ENCODE data around the gene PRUNE1. TPM values are rescaled to one million over a fixed set of nuclear protein-coding genes. Genes with fewer than 3 reads are reported as not detected.

The PRUNE1 gene
- total RNA-seq, 6 donors from 2014 or later = 16.3 to 28.3 (median 21.2) TPM

- TF ChIP-seq POLR2AphosphoS5 (IDR thresholded peaks at IDR 0.05) (no peak), EP300 (IDR thresholded peaks at IDR 0.05) (no peak), POLR2A (IDR thresholded peaks at IDR 0.05) (no peak), CTCF (IDR thresholded peaks at IDR 0.05) (no peak)
- WGBS, 2 donors = 91 to 96% methylated on average over 8 of the region's 8 CpGs
- Histone ChIP-seq H3K4me3 (no peak overlapping the region), H3K27ac (no peak overlapping the region), H3K27me3 (no peaks in the 10 kb centered on the region), H3K9me3 (no peaks in the 10 kb centered on the region), H3K36me3 (peaks cover 3 to 73% (median 39%) of the 10 kb centered on the region in 4 donors), H3K4me1 (peaks cover 0 to 4% (median 0%) of the 10 kb centered on the region in 4 donors)
- DNase-seq (no peak), ATAC-seq (ENCODE audit: low FRiP score in 2 of 2) (no peak)
Observed at GRCh38 chr1:151032164-151032563, 23.9 kb downstream of the PRUNE1 start.

- no peak overlapping the region for H3K4me3 ChIP-seq
- TF ChIP-seq EP300 (IDR thresholded peaks at IDR 0.05) (no peak), POLR2AphosphoS5 (IDR thresholded peaks at IDR 0.05) (no peak), POLR2A (IDR thresholded peaks at IDR 0.05) (no peak), CTCF (IDR thresholded peaks at IDR 0.05) (no peak)
- H3K27ac ChIP-seq = no peak overlapping the region
- no peaks in the 10 kb centered on the region for H3K27me3 ChIP-seq
- peaks cover 0 to 47% (median 28%) of the 10 kb centered on the region in 4 donors for H3K36me3 ChIP-seq
- no peaks in the 10 kb centered on the region for H3K9me3 ChIP-seq
- peak in 1 of 2 donors; percentile 54 for ATAC-seq (ENCODE audit: low FRiP score in 2 of 2)
- peaks cover 0 to 5% (median 0%) of the 10 kb centered on the region in 4 donors for H3K4me1 ChIP-seq
- 85 to 92% methylated on average over 3 of the region's 3 CpGs for WGBS, 2 donors
- DNase-seq = no peak
Observed at GRCh38 chr1:151035167-151035566, 26.9 kb downstream of the PRUNE1 start.

GRCh38 chr1:151036356-151036755 lies 28.1 kb downstream of the PRUNE1 start, which contains the start of gene BNIPL:
Gene BNIPL, plus strand, starts transcription at chr1:151036586. Its CDS starts 140 bp downstream, at chr1:151036726.
- Histone ChIP-seq H3K4me3 (peak within 1 kb of the TSS in 3 of 4 donors; percentile 3 to 37 (median 5)), H3K36me3 (peaks cover 0 to 35% (median 20%) of the 10 kb centered on the region in 4 donors)

DNA sequence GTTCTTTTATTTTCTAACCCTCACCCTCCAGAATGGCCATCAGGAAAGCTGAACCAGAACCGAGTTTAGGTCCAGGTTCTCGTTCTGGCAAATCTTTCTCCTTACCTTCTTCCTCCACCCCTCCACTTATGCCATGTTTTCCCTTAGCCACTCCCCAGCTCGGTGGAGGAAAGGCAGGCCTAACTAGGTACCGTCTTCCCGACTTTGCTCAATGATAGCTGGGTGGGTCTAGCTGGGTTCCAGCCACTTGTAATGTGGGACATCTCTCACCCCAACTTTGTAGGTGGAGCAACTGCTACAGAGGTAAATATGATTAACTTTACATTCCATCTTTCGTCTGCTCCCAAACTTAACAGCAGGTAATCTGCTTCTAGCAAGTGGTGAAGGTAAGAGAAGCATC lies 28.8 kb downstream of the PRUNE1 start:
- 68 to 74% methylated on average over 6 of the region's 6 CpGs for WGBS, 2 donors
- TF ChIP-seq POLR2AphosphoS5 (IDR thresholded peaks at IDR 0.05) (no peak), POLR2A (IDR thresholded peaks at IDR 0.05) (no peak), CTCF (IDR thresholded peaks at IDR 0.05) (no peak)
- H3K9me3 ChIP-seq = no peaks in the 10 kb centered on the region
- H3K4me3 ChIP-seq = peak overlapping the region in 2 of 4 donors; percentile 5 to 37
- H3K4me1 ChIP-seq = peaks cover 0 to 5% (median 0%) of the 10 kb centered on the region in 4 donors
- DNase-seq (no peak), ATAC-seq (ENCODE audit: low FRiP score in 2 of 2) (no peak)
- no peaks in the 10 kb centered on the region for H3K27me3 ChIP-seq
- peak overlapping the region in 1 of 4 donors; percentile 21 for H3K27ac ChIP-seq
- peaks cover 0 to 28% (median 17%) of the 10 kb centered on the region in 4 donors for H3K36me3 ChIP-seq

More at GRCh38 chr1:151036356-151036755, 28.1 kb downstream of the PRUNE1 start, which contains the start of gene BNIPL:
- peaks cover 0 to 5% (median 0%) of the 10 kb centered on the region in 4 donors for H3K4me1 ChIP-seq
- DNase-seq = peak in 1 of 2 donors; percentile 59
- ATAC-seq (ENCODE audit: low FRiP score in 2 of 2) = peak in 1 of 2 donors; percentile 80
- 23 to 50% methylated on average over 2 of the region's 2 CpGs for WGBS, 2 donors
- H3K27me3 ChIP-seq = no peaks in the 10 kb centered on the region
- no peak for TF ChIP-seq CTCF (IDR thresholded peaks at IDR 0.05)
- peak in 1 of 2 donors; percentile 17 for TF ChIP-seq POLR2AphosphoS5 (IDR thresholded peaks at IDR 0.05)
- TF ChIP-seq EP300 (IDR thresholded peaks at IDR 0.05) = no peak
- peak in 1 of 4 donors; percentile 21 for TF ChIP-seq POLR2A (IDR thresholded peaks at IDR 0.05)
- H3K27ac ChIP-seq = peak within 1 kb of the TSS in 1 of 4 donors; percentile 21
- no peaks in the 10 kb centered on the region for H3K9me3 ChIP-seq

- H3K9me3 ChIP-seq = no peaks in the 10 kb centered on the region
- H3K27ac ChIP-seq = no peak overlapping the region
- TF ChIP-seq EP300 (IDR thresholded peaks at IDR 0.05) (no peak), POLR2A (IDR thresholded peaks at IDR 0.05) (no peak), CTCF (IDR thresholded peaks at IDR 0.05) (no peak), POLR2AphosphoS5 (IDR thresholded peaks at IDR 0.05) (no peak)
- no peaks in the 10 kb centered on the region for H3K27me3 ChIP-seq
- no peak for DNase-seq
- H3K4me3 ChIP-seq = no peak overlapping the region
- ATAC-seq (ENCODE audit: low FRiP score in 2 of 2) = no peak
- WGBS, 2 donors = 88 to 91% methylated on average over 3 of the region's 3 CpGs
- H3K4me1 ChIP-seq = peaks cover 0 to 5% (median 0%) of the 10 kb centered on the region in 4 donors
- peaks cover 0 to 23% (median 6%) of the 10 kb centered on the region in 4 donors for H3K36me3 ChIP-seq
Observed at GRCh38 chr1:151039521-151039920, 31.3 kb downstream of the PRUNE1 start.
